CD4-positive, CD25-positive, alpha-beta regulatory T cell (primary cell): Measurements from ENCODE around the gene FAM124A. TPM values are rescaled to one million over a fixed set of nuclear protein-coding genes. Genes with fewer than 3 reads are reported as not detected.

Experiments used
- ATAC-seq, 2 donors: fragments of 150-1000 bp; cut with Tn5 transposase; one replicate each; pipeline ENCODE4 v1.10.0; 2021; ENCODE audit warnings: low read depth in 2 of 2, moderate number of reproducible peaks in 2 of 2, moderate library complexity in 1 of 2
- DNase-seq, 3 donors: peaks; one replicate each; pipeline versions ENCODE4 v3.0.0 to v3.0.0-alpha.2; 2012 to 2022; ENCODE audit warnings: mixed read lengths in 1 of 3
- H3K27ac ChIP-seq: one replicate; pipeline ENCODE4 v1.7.0; 2013; ENCODE audit warnings: mild to moderate bottlenecking, low read length; ENCODE audit not compliant: insufficient read depth, poor library complexity, severe bottlenecking
- H3K27me3 ChIP-seq: one replicate; pipeline ENCODE4 v1.7.0; 2013; ENCODE audit warnings: low read length; ENCODE audit not compliant: control insufficient read depth, insufficient read depth
- H3K36me3 ChIP-seq: one replicate; pipeline ENCODE4 v1.7.0; 2013; ENCODE audit warnings: mild to moderate bottlenecking, low read length, moderate library complexity; ENCODE audit not compliant: control insufficient read depth, insufficient read depth
- H3K4me1 ChIP-seq: 2 replicates; pipeline ENCODE4 v1.7.0; 2013; ENCODE audit warnings: mild to moderate bottlenecking, low read length; ENCODE audit not compliant: insufficient read depth, control insufficient read depth, poor library complexity, severe bottlenecking
- H3K4me3 ChIP-seq: one replicate; pipeline ENCODE4 v1.7.0; 2013; ENCODE audit warnings: low read depth, mild to moderate bottlenecking, low read length, moderate library complexity
- H3K9me3 ChIP-seq, 2 experiments: 1 replicate in 1 of 2; 2 replicates in 1 of 2; pipeline ENCODE4 v1.7.0; 2013; ENCODE audit warnings: low read length in 2 of 2, mild to moderate bottlenecking in 1 of 2, moderate library complexity in 1 of 2; ENCODE audit not compliant: control insufficient read depth in 2 of 2
- H3K27ac Mint-ChIP-seq, 3 donors: one replicate each; pipeline ENCODE4 v1.8.0; 2020 to 2022; ENCODE audit warnings: mild to moderate bottlenecking in 3 of 3, mixed read lengths in 3 of 3, moderate library complexity in 2 of 3
- H3K27me3 Mint-ChIP-seq: one replicate; pipeline ENCODE4 v1.8.0; 2022; ENCODE audit warnings: mild to moderate bottlenecking, mixed read lengths
- H3K36me3 Mint-ChIP-seq: one replicate; pipeline ENCODE4 v1.8.0; 2020; ENCODE audit warnings: mixed read lengths
- H3K4me1 Mint-ChIP-seq, 4 donors: one replicate each; pipeline ENCODE4 v1.8.0; 2020 to 2022; ENCODE audit warnings: mixed read lengths in 4 of 4, mild to moderate bottlenecking in 1 of 4
- H3K4me3 Mint-ChIP-seq, 4 donors: one replicate each; pipeline ENCODE4 v1.8.0; 2020 to 2022; ENCODE audit warnings: mild to moderate bottlenecking in 4 of 4, mixed read lengths in 4 of 4, moderate library complexity in 3 of 4
- H3K9me3 Mint-ChIP-seq, 7 donors: one replicate each; pipeline ENCODE4 v1.8.0; 2020 to 2022; ENCODE audit warnings: mixed read lengths in 7 of 7, mild to moderate bottlenecking in 3 of 7, moderate library complexity in 2 of 7
- polyA plus RNA-seq, 4 donors: library from polyadenylated mRNA; unstranded; fragments of 300-500 nt; fragmentation: Illumina TruSeq; gene quantifications; one replicate each; pipeline ENCODE4 v1.2.3, GENCODE V29; 2021
- total RNA-seq: library from RNA; stranded (reverse); gene quantifications from one replicate; pipeline ENCODE4 v1.2.3, GENCODE V29; 2022

FAM124A gene
- total and polyA plus RNA-seq, 5 donors from 2014 or later = not detected

- Histone ChIP-seq H3K27me3 (no peaks in the 10 kb centered on the region), H3K27ac (no peak overlapping the region), H3K4me3 (no peak overlapping the region), H3K9me3 (no peaks in the 10 kb centered on the region), H3K4me1 (no peaks in the 10 kb centered on the region), H3K36me3 (no peaks in the 10 kb centered on the region)
- ATAC-seq (no peak), DNase-seq (no peak)
- Mint-ChIP-seq H3K27me3 (peaks cover 19% of the 10 kb centered on the region), H3K4me1 (no peaks in the 10 kb centered on the region), H3K4me3 (no peak overlapping the region), H3K36me3 (no peaks in the 10 kb centered on the region), H3K27ac (no peak overlapping the region), H3K9me3 (no peaks in the 10 kb centered on the region)
Measured at GRCh38 chr13:51244637-51245405, 22.6 kb downstream of the FAM124A start.

DNA sequence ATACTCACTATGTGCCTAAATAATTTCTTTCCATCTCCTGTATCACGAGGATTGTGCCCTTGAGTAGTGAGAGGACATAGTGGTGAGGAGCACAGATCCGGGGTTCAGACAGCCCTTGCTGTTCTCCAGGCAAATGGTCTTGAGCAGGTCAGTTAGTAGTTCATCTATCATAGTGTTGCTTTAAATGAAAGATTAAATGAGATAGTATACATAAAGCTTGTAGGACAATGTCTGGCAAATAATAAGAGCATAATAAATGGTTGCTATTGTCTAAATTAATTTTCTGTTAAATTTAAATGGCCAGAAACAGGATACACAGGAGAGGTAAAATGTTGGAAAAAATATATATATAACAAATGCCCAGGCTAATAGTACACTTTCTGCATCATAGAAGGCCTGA is 23.4 kb downstream of the FAM124A start:
- ATAC-seq (no peak), DNase-seq (no peak)
- H3K27ac ChIP-seq = no peak overlapping the region
- H3K36me3 ChIP-seq = no peaks in the 10 kb centered on the region
- no peaks in the 10 kb centered on the region for H3K4me1 ChIP-seq
- H3K9me3 ChIP-seq = no peaks in the 10 kb centered on the region
- H3K4me1 Mint-ChIP-seq = no peaks in the 10 kb centered on the region
- H3K27ac Mint-ChIP-seq = no peak overlapping the region
- H3K27me3 Mint-ChIP-seq = peaks cover 17% of the 10 kb centered on the region
- H3K4me3 Mint-ChIP-seq = no peak overlapping the region
- no peak overlapping the region for H3K4me3 ChIP-seq
- no peaks in the 10 kb centered on the region for H3K9me3 Mint-ChIP-seq
- H3K27me3 ChIP-seq = no peaks in the 10 kb centered on the region
- H3K36me3 Mint-ChIP-seq = no peaks in the 10 kb centered on the region

GRCh38 chr13:51246025-51246417 is 23.8 kb downstream of the FAM124A start:
- Histone ChIP-seq H3K4me3 (no peak overlapping the region), H3K27ac (no peak overlapping the region), H3K36me3 (no peaks in the 10 kb centered on the region), H3K9me3 (no peaks in the 10 kb centered on the region), H3K4me1 (no peaks in the 10 kb centered on the region), H3K27me3 (no peaks in the 10 kb centered on the region)
- H3K9me3 Mint-ChIP-seq = no peaks in the 10 kb centered on the region
- no peak for DNase-seq
- ATAC-seq = no peak
- H3K27me3 Mint-ChIP-seq = peaks cover 12% of the 10 kb centered on the region
- no peaks in the 10 kb centered on the region for H3K36me3 Mint-ChIP-seq
- H3K27ac Mint-ChIP-seq = no peak overlapping the region
- H3K4me3 Mint-ChIP-seq = no peak overlapping the region
- H3K4me1 Mint-ChIP-seq = no peaks in the 10 kb centered on the region

GRCh38 chr13:51246418-51247277 is 24.4 kb downstream of the FAM124A start:
- ATAC-seq = no peak
- no peak overlapping the region for H3K27ac Mint-ChIP-seq

DNA sequence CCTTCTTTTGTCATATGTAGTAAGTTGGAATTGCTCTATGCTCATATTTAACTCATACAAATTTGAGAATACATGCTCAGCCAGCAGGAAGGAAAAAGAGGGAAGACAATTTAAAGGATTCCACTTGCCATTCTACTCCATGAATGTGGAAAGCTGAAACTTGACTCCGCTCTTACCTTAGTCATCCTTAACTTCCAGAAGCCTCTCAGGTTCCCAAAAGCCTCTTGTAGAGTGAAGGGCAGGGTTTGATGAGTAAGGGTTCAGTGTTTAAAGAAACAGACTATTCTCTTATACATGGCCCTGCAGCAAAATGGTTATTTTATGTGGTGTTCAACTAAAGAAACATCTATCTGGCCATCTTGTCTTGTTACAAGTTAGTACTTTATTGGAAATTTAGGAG is 27.1 kb downstream of the FAM124A start:
- no peak overlapping the region for H3K4me3 Mint-ChIP-seq
- no peaks in the 10 kb centered on the region for H3K36me3 ChIP-seq
- H3K27ac Mint-ChIP-seq = no peak overlapping the region
- H3K4me1 Mint-ChIP-seq = no peaks in the 10 kb centered on the region
- no peaks in the 10 kb centered on the region for H3K9me3 Mint-ChIP-seq
- H3K9me3 ChIP-seq = no peaks in the 10 kb centered on the region
- no peaks in the 10 kb centered on the region for H3K36me3 Mint-ChIP-seq
- H3K27me3 ChIP-seq = no peaks in the 10 kb centered on the region
- ATAC-seq (no peak), DNase-seq (no peak)
- no peak overlapping the region for H3K27ac ChIP-seq
- H3K27me3 Mint-ChIP-seq = peaks cover 6% of the 10 kb centered on the region
- H3K4me1 ChIP-seq = no peaks in the 10 kb centered on the region
- no peak overlapping the region for H3K4me3 ChIP-seq

More at GRCh38 chr13:51246418-51247277, 24.4 kb downstream of the FAM124A start:
- H3K9me3 Mint-ChIP-seq = no peaks in the 10 kb centered on the region
- no peaks in the 10 kb centered on the region for H3K4me1 Mint-ChIP-seq
- Histone ChIP-seq H3K4me1 (no peaks in the 10 kb centered on the region), H3K9me3 (no peaks in the 10 kb centered on the region), H3K27ac (no peak overlapping the region), H3K27me3 (no peaks in the 10 kb centered on the region), H3K4me3 (no peak overlapping the region), H3K36me3 (no peaks in the 10 kb centered on the region)
- no peaks in the 10 kb centered on the region for H3K36me3 Mint-ChIP-seq
- H3K27me3 Mint-ChIP-seq = peaks cover 12% of the 10 kb centered on the region
- H3K4me3 Mint-ChIP-seq = no peak overlapping the region
- DNase-seq = no peak

- H3K27me3 Mint-ChIP-seq = peaks cover 4% of the 10 kb centered on the region
- DNase-seq (peak in 1 of 3 donors; percentile 7), ATAC-seq (no peak)
- no peaks in the 10 kb centered on the region for H3K9me3 ChIP-seq
- no peak overlapping the region for H3K4me3 Mint-ChIP-seq
- H3K27me3 ChIP-seq = no peaks in the 10 kb centered on the region
- no peaks in the 10 kb centered on the region for H3K36me3 ChIP-seq
- H3K27ac ChIP-seq = no peak overlapping the region
- H3K9me3 Mint-ChIP-seq = no peaks in the 10 kb centered on the region
- no peaks in the 10 kb centered on the region for H3K36me3 Mint-ChIP-seq
- H3K4me1 ChIP-seq = no peaks in the 10 kb centered on the region
- no peaks in the 10 kb centered on the region for H3K4me1 Mint-ChIP-seq
- H3K27ac Mint-ChIP-seq = no peak overlapping the region
- H3K4me3 ChIP-seq = no peak overlapping the region
Measured at GRCh38 chr13:51249770-51250741, 27.9 kb downstream of the FAM124A start.

DNA sequence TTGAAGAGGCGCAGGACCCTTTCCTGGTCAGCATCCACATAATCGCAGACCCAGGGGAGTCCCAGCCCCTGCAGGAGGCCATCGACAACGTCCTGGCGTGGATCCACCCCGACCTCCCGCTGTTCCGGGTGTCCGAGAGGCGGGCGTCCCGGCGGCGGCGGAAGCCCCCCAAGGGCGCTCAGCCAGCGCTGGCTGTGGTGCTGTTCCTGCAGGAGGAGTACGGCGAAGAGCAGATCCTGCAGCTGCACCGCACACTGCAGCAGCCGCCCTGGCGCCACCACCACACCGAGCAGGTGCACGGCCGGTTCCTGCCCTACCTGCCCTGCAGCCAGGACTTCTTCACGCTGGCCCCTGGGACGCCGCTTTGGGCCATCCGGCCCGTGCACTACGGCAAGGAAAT is 29.3 kb downstream of the FAM124A start:
- Mint-ChIP-seq H3K4me1 (no peaks in the 10 kb centered on the region), H3K27me3 (peaks cover 4% of the 10 kb centered on the region), H3K36me3 (no peaks in the 10 kb centered on the region), H3K4me3 (no peak overlapping the region), H3K9me3 (no peaks in the 10 kb centered on the region), H3K27ac (no peak overlapping the region)
- no peaks in the 10 kb centered on the region for H3K4me1 ChIP-seq
- DNase-seq (no peak), ATAC-seq (no peak)
- no peaks in the 10 kb centered on the region for H3K36me3 ChIP-seq
- no peak overlapping the region for H3K4me3 ChIP-seq
- no peaks in the 10 kb centered on the region for H3K27me3 ChIP-seq
- H3K27ac ChIP-seq = no peak overlapping the region
- no peaks in the 10 kb centered on the region for H3K9me3 ChIP-seq
